Right ventricle myocardium superior (tissue), 1 donor: ENCODE results near the gene TRPM1. TPM values are rescaled to one million over a fixed set of nuclear protein-coding genes. Genes with fewer than 3 reads are reported as not detected.

ENCODE experiments used
- ATAC-seq: fragments of 200-7000 bp; cut with Tn5 transposase; one replicate; pipeline ENCODE4 v1.9.1; 2020; ENCODE audit warnings: mild to moderate bottlenecking; ENCODE audit not compliant: poor library complexity
- DNase-seq: peaks from one replicate; pipeline ENCODE4 v3.0.0-alpha.2; 2020
- intact Hi-C: fragments of 100-400 bp; cut with DNase I; formaldehyde crosslinking; loops from one replicate; pipeline ENCODE4 v1.11.2; 2022
- total RNA-seq: library from RNA; stranded (reverse); fragmentation: NEBNext Ultra II Directional; extraction: Animal tissue kit (Norgen Biotek cat#: 25700); gene quantifications from one replicate; pipeline ENCODE4 v1.2.1, GENCODE V29; 2021
- donor health status: DM: no; HTN: yes; CAD: no; lungs with severe emphysema.

The TRPM1 gene
- total RNA-seq, 1 donor from 2014 or later: not detected

- intact Hi-C loops: no loop called here
- no peak for DNase-seq
Measured at GRCh38 chr15:31001702-31002101, 99.8 kb downstream of the TRPM1 start.

DNA sequence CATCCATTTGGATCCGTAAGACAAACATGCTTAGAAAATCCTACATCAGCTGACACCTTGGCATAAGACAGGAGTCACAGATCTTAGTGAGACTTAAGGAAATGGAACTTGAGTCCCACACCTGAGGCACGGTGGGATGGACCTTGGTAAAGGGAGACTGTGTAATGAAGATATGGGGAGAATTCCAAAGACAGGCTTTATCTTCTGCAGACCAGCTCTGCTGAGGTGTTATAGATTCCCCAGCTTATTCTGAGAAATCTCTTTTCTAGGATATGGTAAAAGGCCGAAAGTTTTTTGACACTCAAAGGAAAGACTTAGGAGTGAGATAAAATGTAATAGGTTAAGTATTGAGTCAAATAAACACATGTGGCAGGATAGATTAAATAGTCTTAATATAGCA lies 101.8 kb downstream of the TRPM1 start:
- intact Hi-C loops: no loop called here
- DNase-seq (no peak), ATAC-seq (no peak)

More at GRCh38 chr15:31001702-31002101, 99.8 kb downstream of the TRPM1 start:
- no peak for ATAC-seq

DNA sequence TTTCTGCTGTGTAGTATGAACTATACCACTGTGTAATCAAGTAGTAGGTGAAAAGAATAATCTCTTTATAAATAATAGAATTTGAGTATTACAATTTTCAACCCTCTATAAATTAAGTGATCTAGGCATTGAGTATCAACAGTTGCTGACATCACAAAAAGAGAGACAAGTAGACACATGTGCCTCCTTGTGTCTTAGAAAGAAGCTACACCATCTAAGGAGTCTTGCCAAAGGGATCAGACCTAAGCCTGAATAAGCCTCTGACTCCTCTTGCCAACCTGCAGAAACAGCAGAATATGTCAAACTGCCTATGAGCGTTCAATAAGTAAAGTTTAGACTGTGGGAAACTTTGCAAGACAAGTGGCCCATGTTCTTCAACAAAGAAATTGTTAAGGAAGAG lies 104.3 kb downstream of the TRPM1 start:
- DNase-seq (no peak), ATAC-seq (no peak)
- intact Hi-C loops: no loop called here

- ATAC-seq: peak; percentile 2
- intact Hi-C loops: no loop called here
Measured at GRCh38 chr15:30992249-30992864, 109.2 kb downstream of the TRPM1 start.

GRCh38 chr15:30991255-30992235 lies 110.0 kb downstream of the TRPM1 start, which contains the start of gene MTMR10:
TSS of gene MTMR10 (minus strand) at chr15:30991628. CDS start at chr15:30991506, 122 bp downstream.
- DNase-seq: peak; percentile 84
- intact Hi-C loops: no loop called here
- ATAC-seq: peak; percentile 97

More at GRCh38 chr15:30992249-30992864, 109.2 kb downstream of the TRPM1 start:
- DNase-seq: no peak

- DNase-seq (no peak), ATAC-seq (peak; percentile 11)
- intact Hi-C loops: no loop called here
Measured at GRCh38 chr15:30990446-30991254, 110.9 kb downstream of the TRPM1 start.

GRCh38 chr15:30990036-30990435 lies 111.5 kb downstream of the TRPM1 start:
- intact Hi-C loops: no loop called here
- ATAC-seq (no peak), DNase-seq (no peak)

DNA sequence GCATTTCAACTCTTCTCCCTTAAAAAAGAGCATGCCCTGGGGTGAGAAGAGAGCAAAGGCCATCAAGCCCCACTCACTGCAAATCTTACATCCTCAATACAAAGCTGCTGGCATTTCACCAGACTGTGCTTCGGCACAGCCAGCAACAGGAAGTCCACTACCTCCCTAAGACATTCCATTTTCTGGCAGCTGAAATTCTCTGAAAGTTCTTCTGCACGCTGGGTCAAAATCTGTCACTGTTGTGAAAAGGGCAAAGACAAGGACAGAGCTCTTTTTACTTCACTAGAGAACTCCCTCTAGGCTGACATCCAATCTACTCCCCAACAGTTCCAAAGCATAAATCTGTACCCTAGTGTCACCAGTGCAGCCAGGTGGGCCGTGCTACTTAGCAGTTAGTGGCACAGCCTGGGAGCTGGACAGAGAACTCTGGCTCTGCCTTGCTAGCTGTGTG lies 116.4 kb downstream of the TRPM1 start:
- ATAC-seq: peak; percentile 62
- intact Hi-C loops: no loop called here
- DNase-seq: no peak

DNA sequence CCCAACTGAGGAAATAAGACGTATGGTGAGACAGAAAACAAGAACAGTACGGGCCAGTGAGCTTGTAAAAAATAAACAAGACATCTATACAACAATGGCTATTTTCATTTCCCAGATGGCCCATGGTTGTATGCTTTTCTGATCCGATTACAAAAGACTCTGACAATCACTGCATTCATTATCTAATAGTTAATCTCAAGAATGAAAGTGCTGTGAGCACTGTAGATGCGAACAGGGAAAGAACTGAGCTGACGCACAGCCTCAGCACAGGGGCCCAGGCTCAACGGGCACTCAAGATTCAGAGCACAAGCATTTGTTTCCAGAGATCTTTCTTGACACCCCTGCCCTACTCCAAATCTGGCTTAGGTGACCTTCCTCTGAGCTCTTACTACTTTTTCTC lies 117.0 kb downstream of the TRPM1 start:
- DNase-seq (no peak), ATAC-seq (peak; percentile 22)
- intact Hi-C loops: no loop called here

DNA sequence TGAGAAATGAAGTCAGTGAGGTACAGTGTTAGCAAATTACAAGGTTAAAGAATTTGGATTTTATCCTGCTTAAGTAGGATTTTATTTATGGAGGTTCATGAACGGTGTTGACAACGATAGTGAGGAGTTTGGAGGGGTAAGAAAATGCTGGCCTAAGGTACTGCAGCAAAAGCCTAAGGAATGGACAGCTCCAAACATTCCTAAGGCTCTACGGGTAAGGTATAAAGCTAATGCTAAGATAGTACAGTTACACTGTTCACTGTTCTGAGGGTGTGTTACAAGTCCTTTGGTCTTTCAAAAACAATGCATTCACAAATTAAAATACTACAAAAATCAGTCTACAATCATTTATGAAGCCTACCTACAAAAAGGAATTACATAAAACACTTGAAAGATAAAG lies 117.4 kb downstream of the TRPM1 start:
- ATAC-seq: no peak
- no peak for DNase-seq
- intact Hi-C loops: no loop called here

- intact Hi-C loops: no loop called here
- ATAC-seq (peak; percentile 14), DNase-seq (no peak)
Measured at GRCh38 chr15:30979457-30979856, 122.1 kb downstream of the TRPM1 start.

GRCh38 chr15:30978328-30978727 lies 123.2 kb downstream of the TRPM1 start:
- intact Hi-C loops: no loop called here
- no peak for DNase-seq
- no peak for ATAC-seq

GRCh38 chr15:30974112-30974511 lies 127.4 kb downstream of the TRPM1 start:
- ATAC-seq (no peak), DNase-seq (no peak)
- intact Hi-C loops: no loop called here

GRCh38 chr15:30973379-30973778 lies 128.1 kb downstream of the TRPM1 start:
- DNase-seq: no peak
- intact Hi-C loops: no loop called here

GRCh38 chr15:30969724-30970123 lies 131.8 kb downstream of the TRPM1 start:
- no peak for DNase-seq
- no peak for ATAC-seq
- intact Hi-C loops: no loop called here

More at GRCh38 chr15:30973379-30973778, 128.1 kb downstream of the TRPM1 start:
- ATAC-seq: no peak

GRCh38 chr15:30963681-30964080 lies 137.8 kb downstream of the TRPM1 start:
- DNase-seq (no peak), ATAC-seq (no peak)
- intact Hi-C loops: no loop called here

DNA sequence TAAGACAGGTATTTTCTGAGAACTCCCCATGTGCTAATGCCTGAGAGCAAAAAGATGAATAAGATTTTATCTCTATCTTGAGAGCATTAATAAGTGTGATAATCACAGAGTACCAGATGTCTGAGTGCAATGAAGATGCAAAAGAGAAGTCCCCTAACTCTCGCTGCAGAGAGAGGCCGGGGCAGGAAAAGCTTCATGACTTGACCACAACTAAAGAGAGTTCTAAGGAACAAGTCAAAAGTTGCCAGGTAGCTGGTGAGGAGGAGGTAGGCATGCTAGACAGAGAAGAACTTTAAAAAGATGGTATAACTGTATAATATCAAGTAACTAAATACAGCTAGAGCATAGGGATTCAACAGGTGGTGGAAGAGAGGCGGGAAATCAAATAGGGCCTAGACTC lies 138.9 kb downstream of the TRPM1 start:
- ATAC-seq (no peak), DNase-seq (no peak)
- intact Hi-C loops: no loop called here

- DNase-seq: no peak
- intact Hi-C loops: no loop called here
- peak; percentile 66 for ATAC-seq
Measured at GRCh38 chr15:30962079-30962478, 139.4 kb downstream of the TRPM1 start.

DNA sequence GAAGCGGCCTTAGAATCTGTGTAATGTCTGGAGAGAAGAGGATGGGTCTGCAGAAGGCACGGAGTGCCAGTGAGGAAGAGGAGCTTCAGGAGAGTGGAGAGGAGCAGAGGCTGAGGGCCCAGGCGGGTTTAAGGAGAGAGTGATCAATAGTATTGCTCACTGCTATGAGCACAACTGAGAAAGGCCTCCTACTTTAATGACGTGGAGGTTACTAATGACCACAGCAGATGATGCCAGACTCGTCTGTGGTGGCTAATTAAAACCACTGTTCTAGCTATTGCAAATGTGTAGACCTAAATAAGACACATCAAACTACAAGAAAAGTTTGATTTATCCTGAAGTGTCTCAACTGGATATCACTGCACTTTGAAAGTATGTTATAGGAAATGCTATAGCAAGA lies 143.3 kb downstream of the TRPM1 start:
- ATAC-seq: no peak
- intact Hi-C loops: no loop called here
- no peak for DNase-seq
